ENCODE data around the gene NOS3.

DNA sequence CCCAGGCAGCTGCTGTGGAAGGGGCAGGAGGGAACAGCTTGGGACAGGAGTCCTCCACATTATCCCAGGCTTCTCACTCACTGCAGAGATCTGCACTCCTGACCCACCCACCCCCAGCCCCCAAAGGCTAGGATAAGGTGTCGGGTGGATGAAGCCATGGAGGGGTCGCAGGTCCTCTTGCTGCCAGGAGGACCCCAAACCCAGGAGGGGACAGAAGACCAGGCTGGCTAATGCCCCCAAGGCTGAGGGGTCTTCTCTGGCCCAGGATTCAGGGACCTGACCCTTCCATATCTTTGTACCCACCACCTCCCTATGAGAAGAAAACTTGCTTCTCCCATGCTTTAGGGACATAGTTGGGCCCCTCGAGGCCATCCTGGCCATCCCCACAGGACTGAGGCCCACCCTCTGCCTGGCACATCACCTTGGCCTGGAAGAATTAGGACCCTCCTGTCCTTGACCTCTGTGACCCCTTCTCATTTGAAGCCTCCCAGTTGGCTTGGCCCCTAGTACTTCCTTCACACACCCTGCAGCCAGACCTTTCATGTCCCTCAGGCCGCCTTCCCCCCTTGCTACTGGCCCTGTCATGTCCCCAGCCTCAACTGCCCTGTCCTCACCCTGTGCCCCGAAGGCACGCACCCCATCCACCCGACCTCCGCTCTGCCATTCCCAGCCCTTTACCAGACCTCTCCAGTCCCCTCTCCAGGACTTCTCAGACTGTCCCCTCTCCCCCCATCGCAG, 34.3 kb upstream of the NOS3 start:
- TF ChIP-seq, protein P1, sequence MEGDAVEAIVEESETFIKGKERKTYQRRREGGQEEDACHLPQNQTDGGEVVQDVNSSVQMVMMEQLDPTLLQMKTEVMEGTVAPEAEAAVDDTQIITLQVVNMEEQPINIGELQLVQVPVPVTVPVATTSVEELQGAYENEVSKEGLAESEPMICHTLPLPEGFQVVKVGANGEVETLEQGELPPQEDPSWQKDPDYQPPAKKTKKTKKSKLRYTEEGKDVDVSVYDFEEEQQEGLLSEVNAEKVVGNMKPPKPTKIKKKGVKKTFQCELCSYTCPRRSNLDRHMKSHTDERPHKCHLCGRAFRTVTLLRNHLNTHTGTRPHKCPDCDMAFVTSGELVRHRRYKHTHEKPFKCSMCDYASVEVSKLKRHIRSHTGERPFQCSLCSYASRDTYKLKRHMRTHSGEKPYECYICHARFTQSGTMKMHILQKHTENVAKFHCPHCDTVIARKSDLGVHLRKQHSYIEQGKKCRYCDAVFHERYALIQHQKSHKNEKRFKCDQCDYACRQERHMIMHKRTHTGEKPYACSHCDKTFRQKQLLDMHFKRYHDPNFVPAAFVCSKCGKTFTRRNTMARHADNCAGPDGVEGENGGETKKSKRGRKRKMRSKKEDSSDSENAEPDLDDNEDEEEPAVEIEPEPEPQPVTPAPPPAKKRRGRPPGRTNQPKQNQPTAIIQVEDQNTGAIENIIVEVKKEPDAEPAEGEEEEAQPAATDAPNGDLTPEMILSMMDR (conservative IDR thresholded peaks at IDR 0.05; ENCODE audit: low read depth, low read length) = no peak
- TF ChIP-seq EZH2 (IDR thresholded peaks at IDR 0.05; ENCODE audit: low read length, unreplicated experiment) = no peak
- TF ChIP-seq EZH2phosphoT487 (IDR thresholded peaks at IDR 0.05; ENCODE audit: borderline replicate concordance, low read length) = no peak
